Endodermal cell (in vitro differentiated cells): ENCODE data around the gene CLIP2. TPM values are rescaled to one million over a fixed set of nuclear protein-coding genes. Genes with fewer than 3 reads are reported as not detected.

ENCODE experiments used
- DNase-seq: peaks from one replicate; pipeline ENCODE4 v3.0.0-alpha.2; 2017
- H3K27ac ChIP-seq: 2 replicates; pipeline ENCODE4 v1.5.1; 2013; ENCODE audit warnings: mild to moderate bottlenecking, low read depth, low read length, moderate library complexity
- H3K27me3 ChIP-seq: 2 replicates; pipeline ENCODE4 v1.6.1; 2013; ENCODE audit warnings: mild to moderate bottlenecking, low read length, moderate library complexity; ENCODE audit not compliant: insufficient read depth, control insufficient read depth, poor library complexity, severe bottlenecking
- H3K36me3 ChIP-seq: 2 replicates; pipeline ENCODE4 v1.7.0; 2013; ENCODE audit warnings: mild to moderate bottlenecking, low read length, moderate library complexity; ENCODE audit not compliant: control insufficient read depth, insufficient read depth
- H3K4me1 ChIP-seq: one replicate; pipeline ENCODE4 v1.7.0; 2013; ENCODE audit warnings: low read length; ENCODE audit not compliant: control insufficient read depth, insufficient read depth
- H3K4me3 ChIP-seq: 2 replicates; pipeline ENCODE4 v1.5.1; 2013; ENCODE audit warnings: mild to moderate bottlenecking, low read length, moderate library complexity
- H3K9ac ChIP-seq: 2 replicates; pipeline ENCODE4 v1.6.1; 2013; ENCODE audit warnings: mild to moderate bottlenecking, low read length, moderate library complexity; ENCODE audit not compliant: poor library complexity, severe bottlenecking; ENCODE audit errors: extremely low read depth
- H3K9me3 ChIP-seq: 2 replicates; pipeline ENCODE4 v1.6.1; 2013; ENCODE audit warnings: mild to moderate bottlenecking, low read length, moderate library complexity; ENCODE audit not compliant: control insufficient read depth
- H3K27ac Mint-ChIP-seq: 2 replicates; pipeline ENCODE4 v1.8.0; 2020; ENCODE audit warnings: mixed read lengths
- H3K27me3 Mint-ChIP-seq: 2 replicates; pipeline ENCODE4 v1.8.0; 2021; ENCODE audit warnings: mild to moderate bottlenecking, mixed read lengths; ENCODE audit not compliant: insufficient read depth
- H3K36me3 Mint-ChIP-seq: 2 replicates; pipeline ENCODE4 v1.8.0; 2020; ENCODE audit warnings: low read depth, mixed read lengths
- H3K4me1 Mint-ChIP-seq: 2 replicates; pipeline ENCODE4 v1.8.0; 2020; ENCODE audit warnings: mixed read lengths
- H3K4me3 Mint-ChIP-seq: 2 replicates; pipeline ENCODE4 v1.8.0; 2020; ENCODE audit warnings: mild to moderate bottlenecking, moderate library complexity, mixed read lengths
- H3K9me3 Mint-ChIP-seq: 2 replicates; pipeline ENCODE4 v1.8.0; 2020; ENCODE audit warnings: mild to moderate bottlenecking, mixed read lengths
- CTCF ChIP-seq: fragments of 200-600 bp; sonication (generic); conservative IDR thresholded peaks from 2 replicates; pipeline ENCODE4 v1.5.0; 2021; ENCODE audit warnings: antibody characterized with exemption, mild to moderate bottlenecking
- WGBS, 2 experiments: methylation state at CpG; one replicate each; pipeline versions ENCODE4 v1.1.5 to v1.1.7; 2013; ENCODE audit warnings: missing lambda C conversion rate in 2 of 2, mixed read lengths in 1 of 2; ENCODE audit not compliant: insufficient coverage in 1 of 2, insufficient read length in 1 of 2; 5-methylcytosine and 5-hydroxymethylcytosine counted together
- total RNA-seq, 2 donors: library from RNA; stranded (reverse); fragmentation: NEBNext Ultra II Directional in 1 of 2; extraction: Animal tissue kit (Norgen Biotek cat#: 25700) in 1 of 2; gene quantifications; 2 replicates in 1 of 2; 3 replicates in 1 of 2; pipeline ENCODE4 v1.2.1, GENCODE V29; 2021

The CLIP2 gene
- total RNA-seq, 2 donors from 2014 or later = 44.3 to 57.2 TPM

DNA sequence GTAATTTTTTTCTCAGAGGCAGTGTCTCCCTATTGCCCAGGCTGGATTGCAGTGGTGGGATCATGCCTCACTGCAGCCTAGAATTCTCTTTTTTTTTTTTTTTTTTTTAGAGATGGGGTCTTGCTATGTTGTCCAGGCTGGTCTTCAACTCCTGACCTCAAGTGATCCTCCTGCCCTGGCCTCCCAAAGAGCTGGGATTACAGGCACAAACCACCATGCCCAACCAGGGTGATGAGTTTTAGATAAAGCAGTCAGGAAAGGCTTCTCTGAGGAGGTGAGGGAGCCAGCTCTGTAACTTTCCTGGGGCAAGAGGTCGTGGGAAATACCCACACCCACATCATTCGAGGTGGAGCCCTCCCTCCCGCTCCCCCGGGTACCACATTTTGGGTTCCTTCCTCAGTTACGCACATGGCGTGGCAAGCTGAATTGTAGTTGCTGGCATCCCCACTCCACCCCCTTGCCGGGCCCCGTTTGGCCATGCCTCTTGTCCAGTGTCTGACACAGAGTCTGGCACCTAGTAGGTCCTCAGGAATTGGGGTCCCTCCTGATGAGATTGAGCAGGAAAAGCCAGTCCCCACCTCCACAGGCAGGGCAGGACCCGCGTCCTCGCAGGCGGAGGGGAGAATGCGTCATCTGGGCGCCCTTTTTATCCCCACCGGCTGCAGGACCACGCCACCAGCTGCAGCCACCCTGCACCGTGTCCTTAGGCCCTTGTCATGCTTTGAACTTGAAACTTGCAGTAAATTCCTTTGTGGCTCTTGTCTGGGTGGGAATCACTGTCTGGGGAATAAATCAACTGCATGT, 43.4 kb downstream of the CLIP2 start:
- Mint-ChIP-seq H3K36me3 (peaks cover 38% of the 10 kb centered on the region), H3K9me3 (no peaks in the 10 kb centered on the region), H3K4me3 (no peak overlapping the region), H3K27me3 (no peaks in the 10 kb centered on the region), H3K4me1 (no peaks in the 10 kb centered on the region), H3K27ac (no peak overlapping the region)
- 94 to 96% methylated on average over 14 to 17 of the region's 17 CpGs for WGBS, 2 experiments
- H3K9me3 ChIP-seq = no peaks in the 10 kb centered on the region
- no peak for DNase-seq
- H3K9ac ChIP-seq = no peak overlapping the region
- peaks cover 13% of the 10 kb centered on the region for H3K36me3 ChIP-seq
- H3K27ac ChIP-seq = no peak overlapping the region
- no peak for TF ChIP-seq CTCF
- H3K27me3 ChIP-seq = no peaks in the 10 kb centered on the region
- no peak overlapping the region for H3K4me3 ChIP-seq
- no peaks in the 10 kb centered on the region for H3K4me1 ChIP-seq

DNA sequence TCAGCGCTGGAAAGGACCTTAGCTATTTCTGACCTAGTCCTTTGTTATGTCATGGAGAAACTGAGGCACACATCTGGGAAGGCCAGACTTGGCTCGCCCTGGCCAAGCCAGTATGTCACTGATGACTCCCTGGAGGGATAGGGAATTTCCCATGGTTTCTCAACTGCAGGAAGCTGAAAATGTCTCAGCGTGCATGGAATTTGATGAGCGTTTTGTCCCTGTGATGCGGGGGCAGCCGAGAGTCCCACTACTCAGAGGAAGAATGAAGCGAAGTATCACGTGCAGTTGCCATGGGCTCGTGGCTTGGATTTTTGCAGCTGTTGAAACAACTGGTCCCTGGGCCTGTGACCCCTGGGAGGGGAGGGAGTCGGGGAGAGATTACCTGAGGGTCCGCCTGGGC, 44.8 kb downstream of the CLIP2 start:
- no peak overlapping the region for H3K9ac ChIP-seq
- no peak overlapping the region for H3K4me3 Mint-ChIP-seq
- H3K27me3 ChIP-seq = no peaks in the 10 kb centered on the region
- H3K9me3 Mint-ChIP-seq = no peaks in the 10 kb centered on the region
- TF ChIP-seq CTCF = no peak
- H3K4me1 Mint-ChIP-seq = no peaks in the 10 kb centered on the region
- H3K27ac ChIP-seq = no peak overlapping the region
- H3K4me1 ChIP-seq = no peaks in the 10 kb centered on the region
- H3K27ac Mint-ChIP-seq = no peak overlapping the region
- H3K4me3 ChIP-seq = no peak overlapping the region
- H3K36me3 Mint-ChIP-seq = peaks cover 35% of the 10 kb centered on the region
- H3K36me3 ChIP-seq = peaks cover 17% of the 10 kb centered on the region
- DNase-seq = no peak
- 78 to 84% methylated on average over 7 to 11 of the region's 11 CpGs for WGBS, 2 experiments
- no peaks in the 10 kb centered on the region for H3K27me3 Mint-ChIP-seq
- H3K9me3 ChIP-seq = no peaks in the 10 kb centered on the region

DNA sequence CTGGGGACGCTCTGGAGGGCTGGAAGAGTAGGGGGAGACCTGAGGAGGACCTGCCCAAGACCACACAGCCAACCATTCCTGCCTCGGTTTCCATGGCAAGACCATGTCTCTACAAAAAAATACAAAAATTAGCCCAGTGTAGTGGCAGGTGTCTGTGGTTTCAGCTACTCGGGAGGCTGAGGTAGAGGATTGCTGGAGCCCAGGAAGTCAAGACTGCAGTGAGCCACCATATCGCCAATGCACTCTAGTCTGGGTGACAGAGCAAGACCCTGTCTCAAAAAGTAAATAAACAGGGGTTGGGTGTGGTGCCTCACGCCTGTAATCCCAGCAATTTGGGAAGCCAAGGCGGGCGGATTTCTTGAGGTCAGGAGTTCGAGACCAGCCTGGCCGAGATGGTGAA, 48.7 kb downstream of the CLIP2 start:
- Histone ChIP-seq H3K27me3 (no peaks in the 10 kb centered on the region), H3K36me3 (peaks cover 16% of the 10 kb centered on the region), H3K4me3 (no peak overlapping the region), H3K27ac (no peak overlapping the region), H3K9me3 (no peaks in the 10 kb centered on the region), H3K4me1 (no peaks in the 10 kb centered on the region), H3K9ac (no peak overlapping the region)
- Mint-ChIP-seq H3K27me3 (no peaks in the 10 kb centered on the region), H3K4me1 (no peaks in the 10 kb centered on the region), H3K9me3 (no peaks in the 10 kb centered on the region), H3K4me3 (no peak overlapping the region), H3K27ac (peak overlapping the region; percentile 17), H3K36me3 (peaks cover 41% of the 10 kb centered on the region)
- no peak for TF ChIP-seq CTCF
- DNase-seq = no peak
- WGBS, 2 experiments = 92 to 93% methylated on average over 8 to 9 of the region's 9 CpGs
